ENCODE measurements around the gene BEND7. TPM values are rescaled to one million over a fixed set of nuclear protein-coding genes. Genes with fewer than 3 reads are reported as not detected.

Gene BEND7
- total and polyA plus RNA-seq, 8 donors, result 12.8 to 21.3 (median 19.6) TPM

DNA sequence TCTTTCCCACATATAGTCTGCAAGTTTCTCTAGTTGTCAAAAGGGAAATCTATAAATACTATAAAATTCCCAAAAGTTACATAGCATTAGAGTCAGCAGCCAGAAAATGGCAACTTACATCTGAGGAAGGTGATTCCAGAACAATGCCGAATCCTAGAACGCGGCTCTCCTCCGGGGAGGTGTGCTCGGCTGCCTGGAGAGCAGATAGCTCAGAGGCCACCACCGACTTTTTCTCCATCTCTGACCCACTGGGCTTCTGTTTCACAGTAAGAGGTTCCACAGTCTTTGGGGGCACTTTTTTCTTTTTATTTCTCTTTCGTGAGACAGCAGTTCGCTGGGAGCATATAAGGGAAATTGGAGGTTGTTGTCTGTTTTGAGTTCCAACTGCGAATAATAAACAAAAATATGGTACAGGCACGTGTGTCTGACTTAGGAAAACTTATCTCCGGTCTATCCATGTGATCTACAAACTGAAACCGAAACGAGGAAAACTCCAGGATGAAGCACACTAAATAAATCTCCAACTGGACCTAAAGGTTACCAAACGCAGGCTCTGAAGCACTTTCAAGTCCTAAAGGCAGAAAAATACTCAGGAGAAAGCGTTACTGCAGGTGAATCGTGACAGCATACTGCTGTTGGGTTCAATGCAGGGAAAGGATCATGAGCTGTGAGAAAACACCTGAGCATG, 36.2 kb downstream of the BEND7 start:
- TF ChIP-seq, protein P1, sequence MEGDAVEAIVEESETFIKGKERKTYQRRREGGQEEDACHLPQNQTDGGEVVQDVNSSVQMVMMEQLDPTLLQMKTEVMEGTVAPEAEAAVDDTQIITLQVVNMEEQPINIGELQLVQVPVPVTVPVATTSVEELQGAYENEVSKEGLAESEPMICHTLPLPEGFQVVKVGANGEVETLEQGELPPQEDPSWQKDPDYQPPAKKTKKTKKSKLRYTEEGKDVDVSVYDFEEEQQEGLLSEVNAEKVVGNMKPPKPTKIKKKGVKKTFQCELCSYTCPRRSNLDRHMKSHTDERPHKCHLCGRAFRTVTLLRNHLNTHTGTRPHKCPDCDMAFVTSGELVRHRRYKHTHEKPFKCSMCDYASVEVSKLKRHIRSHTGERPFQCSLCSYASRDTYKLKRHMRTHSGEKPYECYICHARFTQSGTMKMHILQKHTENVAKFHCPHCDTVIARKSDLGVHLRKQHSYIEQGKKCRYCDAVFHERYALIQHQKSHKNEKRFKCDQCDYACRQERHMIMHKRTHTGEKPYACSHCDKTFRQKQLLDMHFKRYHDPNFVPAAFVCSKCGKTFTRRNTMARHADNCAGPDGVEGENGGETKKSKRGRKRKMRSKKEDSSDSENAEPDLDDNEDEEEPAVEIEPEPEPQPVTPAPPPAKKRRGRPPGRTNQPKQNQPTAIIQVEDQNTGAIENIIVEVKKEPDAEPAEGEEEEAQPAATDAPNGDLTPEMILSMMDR (IDR thresholded peaks at IDR 0.05), result no peak
- peaks cover 0 to 11% of the 10 kb centered on the region in 2 donors for H3K36me3 ChIP-seq
- DNase-seq (no peak), ATAC-seq (no peak)
- H3K4me1 ChIP-seq, result no peaks in the 10 kb centered on the region
- no peaks in the 10 kb centered on the region for H3K9me3 ChIP-seq
- H3K27ac ChIP-seq, result peak overlapping the region in 1 of 2 donors; percentile 11
- intact Hi-C loops (cut with DNase I), result no loop called here
- H3K27me3 ChIP-seq, result no peaks in the 10 kb centered on the region
- peak overlapping the region in 1 of 2 donors; percentile 20 for H3K4me3 ChIP-seq

DNA sequence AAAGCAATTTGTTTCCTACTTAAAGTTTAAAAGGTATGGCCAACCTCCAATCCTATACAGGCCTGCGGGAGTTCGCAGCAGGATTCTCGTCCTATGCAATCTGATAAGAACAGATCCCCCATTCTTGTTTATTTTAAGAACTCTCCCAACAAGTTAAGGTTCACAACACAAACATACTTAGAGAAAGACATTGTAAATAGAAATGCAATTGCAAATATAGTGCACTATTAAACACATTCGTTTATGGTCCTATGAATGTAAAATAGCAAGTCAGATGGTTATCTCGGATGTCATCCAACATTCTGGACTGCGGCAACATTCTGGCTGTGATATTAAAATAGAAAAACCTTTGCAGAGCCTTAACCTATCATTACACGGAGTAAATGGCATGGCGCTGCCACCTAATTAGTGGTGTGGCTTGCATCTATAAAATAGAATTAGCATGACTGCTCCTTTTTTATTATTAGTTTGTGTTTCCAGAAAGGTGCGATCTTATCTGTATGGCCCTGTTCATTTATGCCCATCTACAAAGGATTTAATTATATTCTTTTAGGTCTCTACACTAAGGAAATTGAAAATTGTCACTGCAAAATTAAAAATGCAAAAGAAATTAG, 37.0 kb downstream of the BEND7 start:
- no peak overlapping the region for H3K27ac ChIP-seq
- DNase-seq (no peak), ATAC-seq (no peak)
- intact Hi-C loops (cut with DNase I), result no loop called here
- no peaks in the 10 kb centered on the region for H3K9me3 ChIP-seq
- H3K4me1 ChIP-seq, result no peaks in the 10 kb centered on the region
- H3K4me3 ChIP-seq, result no peak overlapping the region
- H3K36me3 ChIP-seq, result peaks cover 0 to 11% of the 10 kb centered on the region in 2 donors
- TF ChIP-seq, protein P1 (IDR thresholded peaks at IDR 0.05), result no peak
- H3K27me3 ChIP-seq, result no peaks in the 10 kb centered on the region

DNA sequence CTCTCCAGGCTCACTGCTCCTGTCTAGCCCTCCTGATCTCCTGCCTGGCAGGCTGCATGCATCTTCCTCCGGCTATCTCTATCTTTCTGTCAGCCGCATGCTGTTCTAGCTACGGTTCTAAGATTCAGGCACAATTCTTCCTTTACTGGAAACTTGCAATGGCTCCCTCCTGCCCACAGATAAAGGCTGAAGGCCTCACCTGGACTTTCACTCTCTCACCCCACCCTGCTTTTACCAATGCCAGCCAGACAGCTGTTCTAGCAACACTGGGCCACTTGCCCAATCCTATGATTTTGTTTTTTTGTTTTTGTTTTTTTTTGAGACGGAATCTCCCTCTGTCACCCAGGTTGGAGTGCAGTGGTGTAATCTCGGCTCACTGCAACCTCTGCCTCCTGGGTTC, 38.3 kb downstream of the BEND7 start:
- DNase-seq, result no peak

DNA sequence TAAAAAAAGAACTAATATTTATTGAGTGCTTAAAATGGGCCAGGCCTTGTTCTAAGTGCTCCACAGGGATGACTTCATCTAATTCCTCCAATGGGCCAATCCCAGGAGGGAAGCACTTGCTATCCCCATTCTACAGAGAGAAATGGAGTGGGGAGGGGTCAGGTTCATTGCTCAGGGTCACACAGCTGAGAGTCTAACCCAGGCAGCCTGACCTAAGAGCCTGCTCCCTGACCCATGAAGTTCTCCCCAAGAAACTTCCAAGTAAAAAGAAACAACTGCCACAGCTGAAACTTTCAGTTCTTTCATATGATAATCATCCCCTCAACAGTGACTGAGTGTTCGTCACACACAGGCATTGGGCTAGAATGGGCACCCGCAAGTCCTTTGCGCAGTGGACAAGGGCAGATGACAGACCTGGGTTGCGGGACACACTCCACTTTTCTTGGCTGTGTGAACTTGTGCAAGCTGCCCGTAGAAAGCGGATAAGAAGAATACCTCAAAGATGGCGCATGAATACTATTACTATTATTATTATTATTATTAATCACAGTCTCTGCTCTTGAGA, 39.7 kb downstream of the BEND7 start:
- Histone ChIP-seq H3K4me3 (no peak overlapping the region), H3K27me3 (no peaks in the 10 kb centered on the region), H3K4me1 (no peaks in the 10 kb centered on the region), H3K27ac (no peak overlapping the region), H3K36me3 (peaks cover 0 to 5% of the 10 kb centered on the region in 2 donors), H3K9me3 (no peaks in the 10 kb centered on the region)
- TF ChIP-seq, protein P1 (IDR thresholded peaks at IDR 0.05), result no peak
- no peak for DNase-seq
- no peak for ATAC-seq
- intact Hi-C loops (cut with DNase I), result no loop called here

More for the DNA sequence above, 38.3 kb downstream of the BEND7 start:
- peaks cover 0 to 5% of the 10 kb centered on the region in 2 donors for H3K36me3 ChIP-seq
- ATAC-seq, result no peak
- H3K27me3 ChIP-seq, result no peaks in the 10 kb centered on the region
- TF ChIP-seq, protein P1 (IDR thresholded peaks at IDR 0.05), result no peak
- intact Hi-C loops (cut with DNase I), result no loop called here
- no peaks in the 10 kb centered on the region for H3K9me3 ChIP-seq
- no peak overlapping the region for H3K4me3 ChIP-seq
- no peak overlapping the region for H3K27ac ChIP-seq
- no peaks in the 10 kb centered on the region for H3K4me1 ChIP-seq

DNA sequence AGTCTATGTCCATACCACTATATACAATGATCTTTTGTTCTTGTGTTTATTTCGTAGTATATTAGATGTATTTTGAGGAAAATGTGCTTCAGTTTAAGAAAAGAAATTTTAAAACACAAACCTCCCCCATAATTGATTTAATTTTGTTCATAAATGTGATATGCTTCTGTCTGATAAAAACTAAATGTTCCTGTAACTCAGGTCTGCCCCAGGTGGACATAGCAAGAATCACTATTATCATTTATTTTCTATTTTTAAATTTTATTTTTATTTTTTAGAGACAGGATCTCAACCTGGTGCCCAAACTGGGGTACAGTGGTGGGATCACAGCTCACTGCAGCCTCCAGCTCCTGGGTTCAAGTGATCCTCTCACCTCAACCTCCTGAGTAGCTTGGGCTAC, 43.2 kb downstream of the BEND7 start:
- intact Hi-C loops (cut with DNase I), result no loop called here
- Histone ChIP-seq H3K36me3 (peaks cover 0 to 5% of the 10 kb centered on the region in 2 donors), H3K27me3 (no peaks in the 10 kb centered on the region), H3K4me1 (no peaks in the 10 kb centered on the region), H3K27ac (no peak overlapping the region), H3K9me3 (no peaks in the 10 kb centered on the region), H3K4me3 (no peak overlapping the region)
- DNase-seq (no peak), ATAC-seq (no peak)
- TF ChIP-seq, protein P1 (IDR thresholded peaks at IDR 0.05), result no peak
